ENCODE measurements around the gene ZFP14.

Gene ZFP14

GRCh38 chr19:36378625-36379509, at the start of gene ZFP14:
TSS of gene ZFP14 (minus strand) at chr19:36379201. CDS start at chr19:36367892, 11,309 bp downstream.
- DNase-seq, result peak; percentile 84

DNA sequence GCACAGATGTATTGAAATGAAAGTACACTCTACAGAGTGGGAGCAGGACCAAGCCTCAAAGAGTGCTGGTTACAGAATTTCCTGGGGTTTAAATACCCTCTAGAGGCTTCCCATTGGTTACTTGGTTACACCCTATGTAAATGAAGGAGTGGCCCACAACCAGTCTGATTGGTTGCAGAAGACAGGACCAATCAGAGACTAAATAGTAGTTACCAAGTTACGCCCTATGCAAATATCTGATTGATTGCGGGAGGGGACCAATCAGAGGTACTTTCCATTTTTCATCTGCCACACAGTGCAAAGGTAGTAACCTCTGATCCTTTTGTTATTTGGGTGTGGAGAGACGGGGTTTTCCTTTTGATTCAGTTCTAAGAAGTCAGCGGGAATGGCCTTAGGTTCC, 44.9 kb upstream of the ZFP14 start:
- DNase-seq, result no peak

- DNase-seq, result no peak
These were observed 42.9 kb upstream of the ZFP14 start for GRCh38 chr19:36421749-36422481.

- DNase-seq, result no peak
These were observed 42.2 kb upstream of the ZFP14 start for GRCh38 chr19:36420961-36421748.

DNA sequence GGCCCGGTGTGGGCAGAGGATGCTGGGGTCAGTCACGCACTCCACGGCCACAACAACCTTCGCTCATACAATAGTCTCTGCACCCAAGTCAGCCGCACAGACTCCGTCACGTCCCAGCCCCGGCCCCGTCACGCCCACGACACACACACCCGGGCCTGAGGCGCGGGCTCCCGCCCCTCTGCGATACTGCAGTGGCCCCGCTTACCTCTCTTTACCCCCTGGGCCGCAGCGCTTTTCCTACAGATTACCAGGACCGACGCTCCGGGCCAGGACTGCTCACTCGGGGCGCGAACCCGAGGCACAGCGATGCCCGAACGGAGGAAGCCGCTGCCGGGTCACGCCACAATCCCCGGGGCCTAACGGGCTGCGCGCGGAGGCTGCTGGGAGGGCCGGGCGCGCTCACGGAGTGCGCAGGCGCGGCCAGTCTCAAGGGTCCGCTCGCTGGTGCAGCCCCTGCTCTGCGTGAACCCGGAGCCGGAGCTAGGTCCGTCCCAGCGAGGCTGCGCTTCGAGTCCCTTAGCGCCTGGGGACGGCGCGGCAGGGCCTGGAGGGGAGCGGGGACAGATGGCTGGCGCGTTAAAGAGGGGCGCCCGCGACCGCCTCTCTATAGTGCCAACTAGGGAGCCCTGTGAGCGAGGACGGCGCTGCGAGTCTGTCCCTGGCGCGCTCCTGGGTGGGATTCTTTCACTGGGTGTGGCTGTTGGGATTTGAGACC, 39.4 kb upstream of the ZFP14 start, which contains the start of gene ZFP82:
Gene ZFP82, minus strand, starts transcription at position 358 of the 715 bp plus-strand sequence. CDS start 8,855 bp downstream, outside the sequence.
- DNase-seq, result peak; percentile 45

GRCh38 chr19:36417752-36418286, 38.8 kb upstream of the ZFP14 start:
- DNase-seq, result no peak

GRCh38 chr19:36409841-36410240, 30.8 kb upstream of the ZFP14 start:
- no peak for DNase-seq

- DNase-seq, result no peak
These were observed 29.1 kb upstream of the ZFP14 start for GRCh38 chr19:36408101-36408500.

GRCh38 chr19:36404498-36404897, 25.5 kb upstream of the ZFP14 start:
- DNase-seq, result no peak

DNA sequence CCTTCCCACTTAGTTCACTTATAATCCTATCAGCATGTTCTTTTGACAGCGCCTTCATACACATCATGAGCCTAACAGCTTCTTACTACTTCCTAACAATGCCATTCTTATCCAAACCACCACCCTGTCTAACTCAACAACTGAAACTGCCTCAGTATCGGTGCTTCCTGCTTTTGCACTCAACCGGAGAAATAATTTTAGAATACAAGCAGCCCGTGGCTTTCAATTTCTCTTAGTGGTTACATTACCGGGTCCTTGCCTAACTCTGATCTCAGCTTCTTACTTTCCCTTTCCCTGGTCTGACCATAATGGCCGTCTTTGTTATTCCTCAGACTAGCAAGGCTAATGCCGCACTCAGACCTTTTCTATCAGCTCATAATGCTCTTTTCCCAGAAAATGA, 22.5 kb upstream of the ZFP14 start:
- DNase-seq, result peak; percentile 9

DNA sequence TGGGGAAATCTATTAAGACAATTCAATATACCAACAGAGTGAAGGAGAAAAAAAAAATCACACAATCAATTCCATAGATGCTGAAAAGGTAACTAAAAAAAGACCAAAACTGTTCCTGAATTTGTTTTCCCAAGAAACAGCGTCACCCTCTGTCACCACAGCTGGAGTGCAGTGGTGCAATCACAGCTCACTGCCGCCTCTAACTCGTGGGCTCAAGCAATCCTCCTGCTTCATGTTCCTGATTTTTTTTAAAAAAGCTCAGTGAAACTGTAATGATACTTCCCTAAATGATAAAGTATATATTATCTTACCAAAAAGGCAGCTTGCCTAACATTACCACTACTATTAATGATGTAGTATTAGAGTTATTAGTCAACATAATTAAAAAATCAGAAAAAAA, 19.6 kb upstream of the ZFP14 start:
- no peak for DNase-seq

DNA sequence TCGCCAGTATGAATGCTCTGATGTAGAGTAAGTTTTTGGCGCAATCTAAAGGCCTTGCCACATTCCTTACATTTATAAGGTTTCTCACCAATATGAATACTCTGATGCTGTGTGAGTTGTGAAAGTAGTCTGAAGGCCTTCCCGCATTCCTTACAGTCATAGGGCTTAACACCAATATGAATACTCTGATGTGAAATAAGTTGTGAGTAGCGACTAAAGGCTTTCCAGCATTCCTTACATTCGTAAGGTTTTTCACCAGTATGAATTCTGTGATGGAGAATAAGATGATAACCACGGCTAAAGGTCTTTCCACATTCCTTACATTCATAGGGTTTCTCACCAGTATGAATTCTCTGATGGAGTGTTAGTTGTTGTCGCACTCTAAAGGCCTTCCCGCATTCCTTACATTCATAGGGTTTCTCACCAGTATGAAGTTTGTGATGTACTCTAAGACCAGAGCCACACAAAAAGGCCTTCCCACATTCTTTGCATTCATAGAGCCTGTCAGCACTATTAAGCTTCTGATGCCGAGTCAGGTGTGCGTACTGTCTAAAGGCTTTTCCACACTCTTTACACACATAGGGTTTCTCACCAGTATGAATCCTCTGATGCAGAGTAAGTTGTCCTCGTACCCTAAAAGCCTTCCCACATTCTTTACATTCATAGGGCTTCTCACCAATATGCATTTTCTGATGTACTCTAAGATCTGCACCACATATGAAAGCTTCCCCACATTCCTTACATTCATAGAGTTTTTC, 14.1 kb upstream of the ZFP14 start:
- no peak for DNase-seq

GRCh38 chr19:36379510-36379819, 464 bp upstream of the ZFP14 start:
- DNase-seq, result no peak

DNA sequence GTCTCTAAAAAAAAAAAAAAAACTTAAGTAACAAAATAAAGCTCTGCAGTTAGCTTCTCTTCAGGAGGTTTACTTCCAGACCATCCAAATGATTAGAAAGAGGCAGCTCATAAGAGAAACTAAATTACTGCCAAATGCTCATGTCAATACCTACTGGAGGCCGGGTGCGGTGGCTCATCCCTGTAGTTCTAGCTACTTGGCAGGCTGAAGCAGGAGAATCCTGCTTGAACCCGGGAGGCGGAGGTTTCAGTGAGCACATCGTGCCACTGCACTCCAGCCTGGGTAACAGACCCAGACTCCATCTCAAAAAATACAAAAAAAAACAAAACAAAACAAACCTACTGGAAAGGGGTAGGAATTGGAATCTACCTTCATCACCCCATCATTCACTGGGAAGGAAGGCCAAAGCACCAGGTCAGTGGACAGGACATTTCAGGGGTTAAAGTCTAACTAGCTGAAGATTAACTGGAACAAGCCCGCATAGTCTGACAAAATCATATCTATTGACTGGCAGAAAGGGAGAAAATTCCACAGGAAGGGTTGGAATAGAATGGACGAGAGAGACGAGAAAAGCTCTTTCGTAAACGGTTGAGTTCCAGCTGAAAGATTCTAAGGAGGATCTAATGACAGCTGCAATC, 1.3 kb downstream of the ZFP14 start:
- no peak for DNase-seq

GRCh38 chr19:36373638-36374156, 5.3 kb downstream of the ZFP14 start:
- DNase-seq, result no peak

GRCh38 chr19:36371886-36372285, 7.1 kb downstream of the ZFP14 start:
- DNase-seq, result no peak

GRCh38 chr19:36363845-36364244, 15.2 kb downstream of the ZFP14 start:
- no peak for DNase-seq

- no peak for DNase-seq
These were observed 38.1 kb downstream of the ZFP14 start for GRCh38 chr19:36340786-36341372.

DNA sequence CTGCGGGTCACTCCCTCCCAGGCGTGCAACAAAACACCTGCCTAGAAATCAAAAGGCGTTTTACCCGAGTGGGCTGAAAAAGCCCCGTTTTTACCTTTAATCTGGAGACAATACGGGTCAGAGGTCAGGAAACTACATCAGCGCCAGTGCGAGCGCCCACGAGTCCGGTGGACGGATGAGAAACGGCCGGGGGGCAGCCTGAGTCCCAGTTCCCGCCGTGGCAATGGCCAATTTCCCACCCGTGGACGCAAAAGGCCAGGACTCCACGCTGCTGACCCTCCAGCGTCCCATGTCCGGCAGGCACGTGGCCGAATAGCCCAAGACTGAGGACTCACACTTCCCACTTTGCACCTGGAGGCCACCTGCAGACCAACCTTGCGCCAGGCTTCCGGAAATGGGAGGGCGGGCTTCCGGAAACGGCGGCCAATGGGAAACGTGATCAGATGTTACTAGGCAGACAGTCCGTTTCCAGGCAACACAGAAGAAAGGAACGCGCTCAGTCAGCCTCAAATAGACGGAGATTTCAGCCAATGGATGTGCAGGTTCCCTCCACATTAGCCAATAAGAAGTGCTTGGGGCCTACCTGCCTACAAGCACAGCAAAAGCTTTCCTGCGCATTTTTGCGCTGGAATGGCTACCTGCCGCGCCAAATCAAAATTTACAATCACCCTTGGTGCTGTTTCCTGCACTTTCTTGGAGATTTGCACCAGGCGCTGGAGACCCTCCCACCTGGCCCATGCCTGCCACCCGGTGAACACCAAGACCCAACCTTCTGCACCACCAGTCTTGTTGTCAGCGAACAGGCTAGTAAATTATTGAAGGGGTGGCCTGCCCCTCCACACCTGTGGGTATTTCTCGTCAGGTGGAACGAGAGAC, 47.4 kb downstream of the ZFP14 start:
- no peak for DNase-seq
